H1 (cell line): ENCODE measurements around the gene FAM24A. TPM values are rescaled to one million over a fixed set of nuclear protein-coding genes. Genes with fewer than 3 reads are reported as not detected.

Experiments
- HDAC2 ChIP-seq, 2 experiments: fragments of 300-600 bp in 1 of 2; sonication (generic) in 1 of 2; IDR thresholded peaks; 2 replicates each; pipeline ENCODE4 v1.6.1; 2011 to 2012; ENCODE audit warnings: low read depth in 2 of 2, low read length in 2 of 2, mild to moderate bottlenecking in 2 of 2, moderate library complexity in 2 of 2, borderline replicate concordance in 1 of 2, inconsistent platforms in 1 of 2
- NANOG ChIP-seq: IDR thresholded peaks from 2 replicates; pipeline ENCODE4 v1.6.1; 2011; ENCODE audit warnings: low read length, low read depth, mild to moderate bottlenecking, inconsistent platforms; ENCODE audit not compliant: insufficient read depth, poor library complexity, severe bottlenecking
- polyA plus RNA-seq, 7 experiments: library from polyadenylated mRNA; depleted of rRNA in 3 of 7; stranded (reverse) in 5 of 7; unstranded in 2 of 7; fragments of >200 nt in 5 of 7; fragments of 200-250 nt in 2 of 7; gene quantifications; 1 replicate in 5 of 7; 2 replicates in 1 of 7; 4 replicates in 1 of 7; pipeline versions ENCODE4 v1.2.1 to v1.2.3, GENCODE V29; 2011 to 2013; ENCODE audit warnings: missing spikeins in 2 of 7, mixed read lengths in 2 of 7
- total RNA-seq: library from RNA; stranded (reverse); fragmentation: NEBNext Ultra II Directional; extraction: Animal tissue kit (Norgen Biotek cat#: 25700); gene quantifications from 2 replicates; pipeline ENCODE4 v1.2.1, GENCODE V29; 2021

The FAM24A gene
- total and polyA plus RNA-seq, 2 of the 8 experiments (the other 6 are each of a cell fraction or from before 2014, with no cell fraction given), result not detected

DNA sequence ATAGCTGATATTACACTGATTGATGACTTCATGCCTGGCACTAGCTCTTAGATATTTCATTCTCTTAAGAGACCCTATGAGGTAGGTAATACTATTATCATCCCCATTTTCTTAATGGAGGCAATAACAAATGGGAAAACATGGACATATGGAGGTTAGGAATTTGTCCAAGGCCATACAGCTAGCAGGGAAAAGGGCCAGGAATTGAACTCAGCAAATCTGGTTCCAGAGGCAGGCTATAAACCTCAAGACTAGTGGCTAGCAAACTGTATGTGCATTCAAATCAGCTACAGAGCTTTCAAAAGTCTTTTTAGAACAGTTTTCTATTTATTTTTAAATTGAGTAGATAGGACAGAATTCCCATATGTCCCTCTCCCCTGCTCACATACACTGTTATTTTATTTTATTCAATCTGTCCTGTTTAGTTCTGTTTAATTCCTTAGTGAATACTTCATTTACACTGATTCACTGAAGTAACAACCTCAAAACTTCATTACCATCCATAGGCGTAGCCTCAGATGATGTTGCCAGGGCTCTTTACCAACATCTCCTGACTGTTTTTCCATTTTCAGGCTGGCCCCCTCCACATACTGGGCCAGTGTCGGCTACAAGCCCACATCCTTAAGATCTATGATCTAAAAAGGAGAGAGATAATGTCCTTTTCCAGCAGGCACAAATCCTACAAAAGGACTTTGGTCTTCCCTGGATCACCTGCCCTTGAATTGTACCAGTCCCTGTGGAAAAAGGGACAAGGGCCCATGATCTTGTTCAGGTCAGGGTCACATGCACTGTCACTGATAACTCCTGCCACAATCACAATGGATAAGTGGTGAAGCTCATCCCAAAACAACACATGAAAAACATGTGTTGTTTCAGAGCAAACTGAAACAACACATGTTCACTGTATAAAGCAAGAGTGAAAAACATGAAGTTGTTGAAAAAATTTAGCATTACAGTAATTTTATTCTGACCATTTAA lies 46.9 kb upstream of the FAM24A start (continued):
- TF ChIP-seq HDAC2 (IDR thresholded peaks at IDR 0.05; ENCODE audit: borderline replicate concordance in 1 of 2, low read depth in 2 of 2, low read length in 2 of 2), result no peak
- no peak for TF ChIP-seq NANOG
